LHCN-M2 (cell line): ENCODE measurements around the gene INHBE. TPM values are rescaled to one million over a fixed set of nuclear protein-coding genes. Genes with fewer than 3 reads are reported as not detected.
"Not testable (repeated sequence)": the region's sequence is repeated elsewhere in the genome, so short reads cannot be mapped to it uniquely, and the experiment has no call there.

ENCODE experiments used
- DNase-seq: peaks from one replicate; pipeline ENCODE4 v3.0.0-alpha.2; 2012; ENCODE audit warnings: low read depth
- total RNA-seq: library from RNA; depleted of rRNA; stranded (reverse); fragments of >200 nt; gene quantifications from 2 replicates; pipeline ENCODE4 v1.2.3, GENCODE V29; 2014

Gene INHBE
- total RNA-seq, 1 experiment from 2014 or later = 0.40 TPM

DNA sequence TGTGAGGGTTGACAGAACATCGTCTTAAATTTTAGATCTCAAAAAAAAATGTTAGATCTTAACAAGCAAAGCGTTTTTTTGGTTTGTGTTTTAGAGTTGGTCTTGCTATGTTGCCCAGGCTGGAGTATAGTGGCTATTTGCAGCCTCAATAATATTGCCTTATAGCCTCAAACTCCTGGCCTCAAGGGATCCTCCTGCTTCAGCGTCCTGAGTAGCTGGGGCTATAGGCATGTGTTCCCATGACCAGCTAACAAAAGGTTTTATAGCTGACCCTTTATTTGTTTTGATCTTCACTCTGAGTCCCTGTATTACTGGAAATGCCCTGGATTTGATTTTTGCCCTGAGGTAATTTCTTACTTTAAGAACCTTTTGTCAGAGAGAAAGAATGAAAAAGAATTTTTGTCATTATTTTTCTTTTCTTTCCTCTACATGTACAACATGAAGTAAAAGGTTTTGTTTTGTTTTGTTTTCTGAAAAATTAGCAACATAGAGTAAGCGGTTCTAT is 15.3 kb upstream of the INHBE start:
- DNase-seq = no peak

DNA sequence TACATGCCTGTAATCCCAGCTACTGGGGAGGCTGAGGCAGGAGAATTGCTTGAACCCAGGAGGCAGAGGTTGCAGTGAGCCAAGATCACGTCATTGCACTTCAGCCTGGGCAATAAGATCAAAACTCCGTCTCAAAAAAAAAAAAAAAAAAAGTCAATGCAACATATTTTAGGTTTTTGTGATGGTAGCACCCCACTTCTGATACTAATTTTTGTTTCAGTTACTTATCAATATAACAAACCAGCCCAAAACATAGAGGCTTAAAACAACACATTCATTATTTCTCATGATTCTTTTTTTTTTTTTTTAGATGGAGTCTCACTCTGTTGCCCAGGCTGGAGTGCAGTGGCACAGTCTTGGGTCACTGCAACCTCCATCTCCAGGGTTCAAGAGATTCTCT is 13.7 kb upstream of the INHBE start:
- not testable (repeated sequence) for DNase-seq

DNA sequence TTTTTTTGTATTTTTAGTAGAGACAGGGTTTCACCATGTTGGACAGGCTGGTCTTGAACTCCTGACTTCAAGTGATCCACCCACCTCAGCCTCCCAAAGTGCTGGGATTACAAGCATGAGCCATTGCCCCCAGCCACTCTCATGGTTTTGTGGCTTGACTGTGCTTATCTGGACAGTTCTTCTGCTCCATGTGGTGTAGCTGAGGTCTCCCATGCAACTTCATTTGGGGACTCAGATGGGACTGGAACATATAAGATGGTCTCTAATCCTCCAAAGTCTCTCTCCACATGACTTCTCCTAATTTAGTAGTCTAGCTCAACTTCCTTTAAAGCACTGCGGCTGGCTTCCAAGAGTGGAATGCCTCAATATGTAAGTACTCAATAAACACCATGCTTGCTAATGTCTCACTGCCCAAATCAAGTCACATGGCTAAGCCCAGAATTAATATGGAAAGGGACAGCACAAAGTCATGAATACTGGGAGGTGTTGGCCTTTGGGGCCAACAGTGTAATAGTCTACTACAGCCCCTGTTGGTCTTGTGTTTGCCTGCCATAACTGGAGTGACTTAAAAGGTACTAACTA is 13.2 kb upstream of the INHBE start:
- DNase-seq = no peak

DNA sequence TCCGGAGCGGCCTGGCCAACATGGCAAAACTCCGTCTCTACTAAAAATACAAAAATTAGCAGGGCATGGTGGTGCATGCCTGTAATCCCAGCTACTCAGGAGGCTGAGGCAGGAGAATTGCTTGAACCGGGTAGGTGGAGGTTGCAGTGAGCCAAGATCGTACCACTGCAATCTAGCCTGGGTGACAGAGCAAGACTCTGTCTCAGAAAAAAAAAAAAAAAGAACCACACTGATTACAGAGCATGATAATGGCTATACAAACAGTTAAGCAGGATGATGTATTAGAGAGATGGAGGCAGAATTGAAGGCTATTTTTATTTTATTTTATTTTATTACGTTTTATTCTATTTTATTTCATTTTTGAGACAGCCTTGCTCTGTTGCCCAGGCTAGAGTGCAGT is 10.8 kb upstream of the INHBE start:
- not testable (repeated sequence) for DNase-seq

DNA sequence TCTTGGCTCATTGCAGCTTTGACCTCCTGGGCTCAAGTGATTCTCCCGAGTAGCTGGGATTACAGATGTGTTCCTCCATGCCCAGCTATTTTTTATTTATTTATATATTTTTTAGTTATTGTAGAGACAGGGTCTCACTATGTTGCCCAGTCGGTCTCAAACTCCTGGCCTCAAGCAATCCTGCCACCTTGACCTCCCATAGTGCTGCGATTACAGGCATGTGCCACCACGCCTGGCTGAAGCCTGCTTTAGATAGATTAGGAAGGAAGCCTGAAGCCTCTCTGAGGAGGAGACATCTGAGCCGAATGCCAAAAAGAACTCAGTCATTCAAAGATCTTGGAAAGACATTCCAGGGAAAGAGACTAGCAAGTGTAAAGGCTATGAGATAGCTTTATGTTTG is 10.4 kb upstream of the INHBE start:
- DNase-seq = no peak

DNA sequence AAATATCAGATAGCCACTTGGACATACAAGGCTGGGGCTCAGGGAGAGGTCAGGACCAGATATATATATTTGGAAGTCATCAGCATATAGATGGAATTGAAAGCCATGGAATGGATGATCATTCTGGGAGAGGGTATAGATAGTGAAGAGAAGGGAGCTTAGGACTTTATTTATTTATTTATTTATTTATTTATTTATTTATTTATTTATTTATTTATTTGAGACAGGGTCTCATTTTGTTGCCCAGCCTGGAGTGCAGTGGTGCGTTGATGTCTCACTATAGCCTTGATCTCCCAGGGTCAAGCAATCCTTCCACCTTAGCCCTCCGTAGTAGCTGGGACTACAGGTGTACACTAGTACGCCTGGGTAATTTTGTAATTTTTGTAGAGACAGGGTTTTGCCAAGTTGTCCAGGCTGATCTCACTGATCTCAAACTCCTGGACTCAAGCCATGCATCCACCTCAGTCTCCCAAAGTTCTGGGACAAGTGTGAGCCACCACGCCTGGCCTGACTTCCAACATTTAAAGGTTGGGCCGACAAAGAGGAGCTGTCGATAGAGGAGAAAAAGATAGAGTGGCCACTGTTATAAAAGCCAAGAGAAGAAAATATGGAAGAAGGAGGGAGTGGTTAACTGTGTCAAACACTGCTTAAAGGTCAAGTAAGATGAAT is 8.7 kb upstream of the INHBE start:
- no peak for DNase-seq

DNA sequence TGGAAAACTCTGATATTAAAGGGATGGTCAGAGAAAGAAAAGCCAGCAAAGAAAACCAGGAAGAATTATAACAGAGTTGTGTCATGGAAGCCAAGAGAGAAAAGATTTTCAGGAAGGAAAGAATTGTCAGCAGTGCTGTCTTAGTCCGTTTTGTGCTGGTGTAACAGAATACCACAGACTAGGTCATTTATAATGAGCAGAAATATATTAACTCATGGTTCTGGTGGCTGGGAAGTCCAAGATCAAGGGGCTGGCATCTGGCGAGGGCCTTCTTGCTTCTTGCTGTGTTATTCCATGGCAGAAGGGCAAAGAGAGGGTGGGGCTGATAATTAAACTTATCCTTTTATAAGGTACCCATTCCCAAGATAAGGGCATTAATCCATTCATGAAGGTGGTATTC is 6.4 kb upstream of the INHBE start:
- DNase-seq = no peak

DNA sequence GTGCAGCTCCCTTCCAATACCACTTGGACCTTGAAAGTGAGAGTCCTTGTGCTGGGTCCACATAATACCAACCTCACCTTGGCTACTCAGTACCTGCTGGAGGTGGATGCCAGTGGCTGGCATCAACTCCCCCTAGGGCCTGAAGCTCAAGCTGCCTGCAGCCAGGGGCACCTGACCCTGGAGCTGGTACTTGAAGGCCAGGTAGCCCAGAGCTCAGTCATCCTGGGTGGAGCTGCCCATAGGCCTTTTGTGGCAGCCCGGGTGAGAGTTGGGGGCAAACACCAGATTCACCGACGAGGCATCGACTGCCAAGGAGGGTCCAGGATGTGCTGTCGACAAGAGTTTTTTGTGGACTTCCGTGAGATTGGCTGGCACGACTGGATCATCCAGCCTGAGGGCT is 5.7 kb upstream of the INHBE start:
- DNase-seq = no peak

DNA sequence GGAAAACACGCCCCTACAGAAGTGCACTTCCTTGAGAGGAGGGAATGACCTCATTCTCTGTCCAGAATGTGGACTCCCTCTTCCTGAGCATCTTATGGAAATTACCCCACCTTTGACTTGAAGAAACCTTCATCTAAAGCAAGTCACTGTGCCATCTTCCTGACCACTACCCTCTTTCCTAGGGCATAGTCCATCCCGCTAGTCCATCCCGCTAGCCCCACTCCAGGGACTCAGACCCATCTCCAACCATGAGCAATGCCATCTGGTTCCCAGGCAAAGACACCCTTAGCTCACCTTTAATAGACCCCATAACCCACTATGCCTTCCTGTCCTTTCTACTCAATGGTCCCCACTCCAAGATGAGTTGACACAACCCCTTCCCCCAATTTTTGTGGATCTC is 5.0 kb upstream of the INHBE start:
- no peak for DNase-seq

DNA sequence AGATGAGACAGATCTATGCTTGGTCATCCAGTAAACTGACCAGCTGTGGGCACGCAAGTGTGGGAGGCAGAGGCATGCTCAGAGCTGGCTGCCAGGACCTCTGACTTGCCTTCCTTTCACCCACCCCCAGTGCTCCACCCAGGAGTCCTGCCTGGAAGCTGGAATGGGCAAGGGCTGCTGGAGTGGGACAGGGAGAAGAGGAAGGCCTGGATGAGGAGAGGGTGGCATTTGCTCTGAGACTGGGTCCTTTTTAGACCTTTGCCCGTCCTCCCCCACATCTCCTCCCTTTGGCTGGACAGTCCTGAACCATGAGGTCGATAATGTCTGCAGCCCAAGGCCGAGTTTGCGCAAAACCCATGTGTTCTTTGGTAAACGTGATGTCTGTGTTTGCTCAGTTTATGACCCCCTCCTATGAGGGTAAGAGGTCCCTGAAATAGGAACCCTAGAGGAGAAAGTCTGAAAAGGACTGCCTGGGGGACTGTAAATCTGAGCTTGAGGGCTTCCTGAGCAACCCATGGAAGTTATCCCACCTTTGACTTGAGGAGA is 3.8 kb upstream of the INHBE start:
- no peak for DNase-seq

DNA sequence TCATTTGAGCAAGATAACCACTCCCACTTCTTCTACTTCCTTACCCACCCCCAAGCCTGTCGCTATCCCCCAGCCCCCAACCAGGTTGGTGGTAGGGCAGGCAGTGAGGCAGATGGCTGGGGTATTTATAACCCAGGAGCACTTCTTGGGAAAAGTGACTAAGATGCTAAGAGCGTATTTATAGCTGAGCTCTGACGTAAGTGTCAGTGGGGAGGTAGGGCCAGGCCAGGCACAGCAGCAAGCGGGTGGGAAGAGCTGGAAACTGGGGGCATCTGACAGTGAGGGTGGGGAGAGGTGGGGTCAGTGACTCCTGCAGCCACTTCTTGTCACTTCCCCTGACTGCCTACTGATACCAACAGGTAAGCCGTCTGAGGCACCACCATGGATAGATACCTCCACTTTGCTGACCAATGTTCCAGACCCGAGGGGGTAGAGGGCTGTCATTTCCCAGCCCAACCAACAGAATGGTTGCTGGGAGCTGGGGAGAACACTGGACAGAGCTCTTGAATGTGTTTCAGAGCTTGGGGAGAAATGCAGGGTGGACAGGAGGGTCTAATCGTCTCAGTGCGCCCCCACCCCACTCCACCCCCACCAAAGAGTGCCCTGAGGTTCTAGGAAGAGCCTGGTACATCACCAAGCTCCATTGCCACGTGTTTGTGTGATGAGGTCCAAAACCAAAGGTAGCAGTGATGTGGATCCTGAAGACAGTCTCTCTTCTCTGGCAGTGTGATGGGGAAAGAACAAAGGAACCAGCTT is 2.7 kb upstream of the INHBE start:
- peak; percentile 79 for DNase-seq

DNA sequence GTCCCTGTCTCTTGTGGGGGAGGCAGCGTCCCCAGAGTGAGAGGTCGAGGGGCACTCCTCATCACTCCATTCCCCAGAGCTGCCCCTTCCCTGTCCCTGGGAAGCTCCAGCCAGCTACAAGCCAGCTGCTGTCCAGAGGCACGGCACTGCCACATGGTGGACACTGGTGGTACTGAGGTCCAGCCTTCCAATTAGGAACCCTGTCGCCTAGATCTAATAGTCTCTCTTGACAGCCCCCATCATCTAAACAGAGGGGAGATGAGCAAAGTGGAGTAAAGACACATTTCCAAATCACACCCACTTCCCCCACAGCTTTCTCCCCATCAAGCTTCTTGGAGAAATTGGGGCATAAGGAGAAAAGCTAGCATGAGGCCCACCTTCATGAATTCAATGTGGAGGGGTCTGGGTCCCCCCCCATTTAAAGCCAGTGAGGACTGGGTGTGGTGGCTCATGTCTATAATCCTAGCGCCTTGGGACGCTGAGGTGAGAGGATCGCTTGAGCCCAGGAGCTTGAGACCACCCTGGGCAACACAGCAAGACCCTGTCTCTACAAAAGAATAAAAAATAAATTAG is 2.1 kb upstream of the INHBE start:
- peak; percentile 65 for DNase-seq

DNA sequence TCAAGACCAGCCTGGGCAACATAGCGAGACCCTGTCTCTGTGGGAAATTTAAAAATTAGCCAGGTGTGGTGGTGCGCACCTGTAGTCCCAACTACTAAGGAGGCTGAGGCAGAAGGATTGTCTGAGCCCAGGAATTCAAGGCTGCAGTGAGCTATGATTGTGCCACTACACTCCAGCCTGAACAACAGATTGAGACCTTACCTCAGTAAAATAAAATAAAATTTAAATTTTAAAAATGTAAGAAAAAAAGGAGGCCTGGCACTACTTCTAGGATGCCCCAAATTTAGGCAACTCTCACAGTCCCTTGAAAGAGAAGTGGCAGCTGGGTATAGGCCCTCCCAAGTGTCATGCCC is 918 bp upstream of the INHBE start:
- DNase-seq = no peak

DNA sequence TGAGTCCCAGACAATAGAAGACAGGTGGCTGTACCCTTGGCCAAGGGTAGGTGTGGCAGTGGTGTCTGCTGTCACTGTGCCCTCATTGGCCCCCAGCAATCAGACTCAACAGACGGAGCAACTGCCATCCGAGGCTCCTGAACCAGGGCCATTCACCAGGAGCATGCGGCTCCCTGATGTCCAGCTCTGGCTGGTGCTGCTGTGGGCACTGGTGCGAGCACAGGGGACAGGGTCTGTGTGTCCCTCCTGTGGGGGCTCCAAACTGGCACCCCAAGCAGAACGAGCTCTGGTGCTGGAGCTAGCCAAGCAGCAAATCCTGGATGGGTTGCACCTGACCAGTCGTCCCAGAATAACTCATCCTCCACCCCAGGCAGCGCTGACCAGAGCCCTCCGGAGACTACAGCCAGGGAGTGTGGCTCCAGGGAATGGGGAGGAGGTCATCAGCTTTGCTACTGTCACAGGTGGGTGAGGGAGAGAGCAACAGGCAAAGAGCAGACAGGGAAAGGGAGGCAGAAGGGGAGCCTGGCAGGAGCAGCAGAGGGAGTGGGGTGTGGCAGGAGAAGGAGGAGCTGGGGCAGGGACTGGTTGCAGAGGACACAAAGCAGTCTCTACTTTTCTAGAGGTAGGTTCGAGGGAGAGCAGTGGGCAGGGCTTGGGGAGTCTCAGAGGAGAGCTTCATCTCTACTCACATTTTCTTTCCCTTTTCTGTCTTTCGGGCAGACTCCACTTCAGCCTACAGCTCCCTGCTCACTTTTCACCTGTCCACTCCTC is 452 bp downstream of the INHBE start:
- DNase-seq = no peak

DNA sequence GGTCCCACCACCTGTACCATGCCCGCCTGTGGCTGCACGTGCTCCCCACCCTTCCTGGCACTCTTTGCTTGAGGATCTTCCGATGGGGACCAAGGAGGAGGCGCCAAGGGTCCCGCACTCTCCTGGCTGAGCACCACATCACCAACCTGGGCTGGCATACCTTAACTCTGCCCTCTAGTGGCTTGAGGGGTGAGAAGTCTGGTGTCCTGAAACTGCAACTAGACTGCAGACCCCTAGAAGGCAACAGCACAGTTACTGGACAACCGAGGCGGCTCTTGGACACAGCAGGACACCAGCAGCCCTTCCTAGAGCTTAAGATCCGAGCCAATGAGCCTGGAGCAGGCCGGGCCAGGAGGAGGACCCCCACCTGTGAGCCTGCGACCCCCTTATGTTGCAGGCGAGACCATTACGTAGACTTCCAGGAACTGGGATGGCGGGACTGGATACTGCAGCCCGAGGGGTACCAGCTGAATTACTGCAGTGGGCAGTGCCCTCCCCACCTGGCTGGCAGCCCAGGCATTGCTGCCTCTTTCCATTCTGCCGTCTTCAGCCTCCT is 1.1 kb downstream of the INHBE start:
- DNase-seq = peak; percentile 35

DNA sequence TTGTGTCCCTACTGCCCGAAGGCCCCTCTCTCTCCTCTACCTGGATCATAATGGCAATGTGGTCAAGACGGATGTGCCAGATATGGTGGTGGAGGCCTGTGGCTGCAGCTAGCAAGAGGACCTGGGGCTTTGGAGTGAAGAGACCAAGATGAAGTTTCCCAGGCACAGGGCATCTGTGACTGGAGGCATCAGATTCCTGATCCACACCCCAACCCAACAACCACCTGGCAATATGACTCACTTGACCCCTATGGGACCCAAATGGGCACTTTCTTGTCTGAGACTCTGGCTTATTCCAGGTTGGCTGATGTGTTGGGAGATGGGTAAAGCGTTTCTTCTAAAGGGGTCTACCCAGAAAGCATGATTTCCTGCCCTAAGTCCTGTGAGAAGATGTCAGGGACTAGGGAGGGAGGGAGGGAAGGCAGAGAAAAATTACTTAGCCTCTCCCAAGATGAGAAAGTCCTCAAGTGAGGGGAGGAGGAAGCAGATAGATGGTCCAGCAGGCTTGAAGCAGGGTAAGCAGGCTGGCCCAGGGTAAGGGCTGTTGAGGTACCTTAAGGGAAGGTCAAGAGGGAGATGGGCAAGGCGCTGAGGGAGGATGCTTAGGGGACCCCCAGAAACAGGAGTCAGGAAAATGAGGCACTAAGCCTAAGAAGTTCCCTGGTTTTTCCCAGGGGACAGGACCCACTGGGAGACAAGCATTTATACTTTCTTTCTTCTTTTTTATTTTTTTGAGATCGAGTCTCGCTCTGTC is 1.8 kb downstream of the INHBE start:
- no peak for DNase-seq

DNA sequence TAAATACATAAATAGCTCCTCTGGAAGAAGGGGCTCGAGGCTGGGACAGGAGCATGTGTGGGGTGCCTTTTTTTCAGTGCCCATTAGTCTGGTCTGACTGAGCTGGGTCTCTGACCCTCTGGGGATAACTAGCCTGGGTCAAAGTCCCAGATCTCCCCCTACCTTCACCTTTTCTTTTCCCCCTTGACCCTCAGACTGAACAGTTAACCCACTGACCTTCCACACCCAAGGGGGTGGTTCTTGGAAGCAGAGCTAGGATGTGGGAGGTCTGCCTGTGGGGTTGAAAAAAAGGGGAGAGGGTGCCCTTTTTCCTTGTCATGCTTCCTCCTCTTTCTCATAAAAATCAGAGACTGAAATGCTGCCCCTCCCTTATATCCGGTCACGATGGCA is 3.6 kb downstream of the INHBE start:
- no peak for DNase-seq

DNA sequence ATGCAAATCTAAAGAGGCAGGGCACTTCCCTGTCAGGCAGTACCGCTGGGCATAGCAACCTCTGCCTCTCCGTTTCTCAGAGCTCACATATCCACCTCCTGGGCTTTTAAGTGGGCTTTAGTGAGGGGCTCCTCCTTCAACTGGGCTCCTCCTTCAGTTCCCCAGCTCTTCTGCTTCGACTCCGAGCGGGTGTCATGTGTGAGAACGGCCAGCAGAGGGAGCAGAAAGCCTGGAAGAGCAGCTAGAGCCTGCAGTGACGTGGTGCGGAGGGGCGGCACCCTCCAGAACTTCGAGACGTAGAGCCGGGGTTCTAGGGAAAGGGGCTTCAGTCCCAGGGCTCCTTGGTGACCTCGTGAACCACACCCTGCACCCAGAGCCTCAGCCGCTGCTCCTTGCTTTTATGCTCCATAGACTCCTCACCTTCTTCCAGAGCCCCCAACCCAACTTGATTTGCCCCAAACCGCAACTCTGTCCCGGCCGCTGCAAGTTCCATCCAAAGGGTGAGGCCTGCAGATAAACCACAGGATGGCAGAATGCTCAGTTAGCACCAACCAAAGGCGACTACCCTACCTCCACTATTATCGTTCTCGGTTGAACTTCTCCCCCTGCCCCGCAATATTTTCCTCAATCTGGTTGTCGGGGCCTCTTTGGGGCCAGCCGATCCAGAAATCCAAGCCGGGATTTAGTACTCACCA is 4.1 kb downstream of the INHBE start:
- peak; percentile 93 for DNase-seq

DNA sequence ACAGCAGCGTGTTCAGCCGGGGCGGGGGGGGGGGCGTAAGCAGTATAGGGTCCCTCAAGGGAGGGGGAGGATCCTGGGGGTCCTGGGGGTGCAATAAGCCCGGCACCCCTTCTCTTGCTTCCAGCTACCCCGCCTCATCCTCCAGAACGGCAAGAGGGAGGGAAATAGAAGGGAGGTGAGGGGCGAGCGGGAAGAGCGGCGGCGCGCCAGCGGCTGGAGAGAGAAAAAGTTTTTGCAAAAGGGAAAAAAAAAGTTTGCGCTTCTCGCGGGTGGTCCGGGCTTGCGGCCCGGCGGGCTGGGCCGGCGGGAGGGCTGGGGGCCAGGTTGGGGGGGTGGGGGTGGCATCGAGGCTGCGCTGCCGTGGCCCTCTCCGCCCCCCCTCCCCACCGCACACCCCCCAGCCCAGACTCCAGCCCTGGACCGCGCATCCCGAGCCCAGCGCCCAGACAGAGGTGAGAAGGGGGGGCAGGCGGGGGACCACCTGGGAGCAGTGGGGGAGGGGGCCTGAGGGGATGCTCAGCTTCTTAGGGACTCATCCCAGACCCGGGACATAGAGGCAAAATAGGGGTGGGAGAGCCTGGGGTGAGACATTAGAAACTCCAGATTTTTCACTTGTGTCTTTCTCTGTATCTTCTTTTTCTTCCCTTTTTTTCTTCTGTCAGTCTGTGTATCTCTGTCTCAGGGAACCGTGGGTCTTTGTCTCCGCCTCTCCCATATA is 4.8 kb downstream of the INHBE start, which contains the start of gene GLI1:
Gene GLI1 (plus strand): TSS at position 36 of the 718 bp plus-strand sequence. CDS start 3,907 bp downstream, outside the sequence.
- DNase-seq = no peak
